GM19099 (cell line): Measurements from ENCODE around the gene PCDHB1.

Source experiments
- POLR2A ChIP-seq: IDR thresholded peaks from 3 replicates; pipeline ENCODE4 v1.6.1; 2011; ENCODE audit warnings: low read depth; ENCODE audit not compliant: insufficient read length; ENCODE audit errors: extremely low read depth

PCDHB1 gene

DNA sequence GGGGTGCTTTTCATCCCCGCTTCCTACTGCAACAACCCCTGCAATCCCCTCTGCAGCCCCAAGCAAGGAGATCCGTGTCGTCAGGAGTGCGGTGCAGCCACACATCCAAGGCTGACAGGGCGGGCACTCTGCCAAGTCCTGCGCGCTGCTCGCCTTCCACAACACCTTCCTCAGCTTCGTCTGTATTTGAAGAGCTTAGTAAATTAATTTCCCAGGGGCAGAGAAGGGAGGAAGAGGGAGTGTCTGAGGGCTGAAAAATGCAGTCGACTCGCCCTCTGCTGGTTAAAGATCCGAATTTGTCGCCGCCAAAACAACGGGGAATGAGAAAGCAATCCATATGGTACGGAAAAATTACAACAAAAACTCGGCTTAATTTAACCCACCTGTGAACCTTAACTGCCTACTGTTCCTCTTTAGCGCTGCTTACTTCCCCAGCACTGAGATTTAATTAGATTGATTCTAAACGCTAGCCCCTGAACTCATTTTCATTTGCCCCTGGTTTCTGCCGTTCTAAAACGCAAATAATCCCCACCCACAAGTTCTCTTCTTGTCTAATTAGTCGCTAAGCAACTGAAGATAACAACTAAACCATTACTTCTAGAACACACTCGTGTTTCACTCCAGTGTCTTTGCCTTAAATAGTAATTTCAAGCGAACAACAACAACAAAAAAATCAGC lies 10.9 kb upstream of the PCDHB1 start:
- no peak for TF ChIP-seq POLR2A

DNA sequence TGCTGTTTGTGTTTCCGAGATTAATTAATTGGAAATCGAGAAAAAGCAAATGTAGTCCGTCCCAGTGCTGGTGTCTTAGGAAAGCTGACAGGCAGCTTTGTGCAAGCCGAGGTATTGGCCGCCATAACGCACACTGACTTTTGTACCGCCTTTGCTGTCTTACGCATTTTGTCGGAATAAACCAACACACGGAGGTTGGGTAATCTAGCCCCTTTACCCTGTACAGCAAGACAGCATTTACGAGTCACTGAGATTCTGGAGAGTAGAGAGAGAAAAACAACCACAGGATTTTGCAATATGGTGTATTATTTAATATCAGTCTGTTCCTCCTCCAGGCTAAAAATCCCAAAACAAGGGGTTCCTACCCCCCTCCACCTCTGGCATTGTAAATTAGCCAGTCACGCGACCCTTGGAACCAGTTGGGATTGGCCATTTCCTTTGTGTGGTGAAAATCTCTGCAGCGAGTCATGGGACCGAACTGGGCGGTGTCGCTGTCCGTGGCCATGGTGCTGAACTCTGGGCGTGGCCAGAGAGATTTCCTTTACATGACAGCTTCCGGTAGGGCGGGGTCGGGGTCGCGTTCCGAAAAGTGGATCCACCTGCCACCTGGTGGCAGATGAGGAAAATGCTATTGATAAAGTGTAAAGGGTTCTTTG lies 10.3 kb upstream of the PCDHB1 start:
- no peak for TF ChIP-seq POLR2A

GRCh38 chr5:141041427-141041785 lies 9.8 kb upstream of the PCDHB1 start:
- TF ChIP-seq POLR2A = no peak

DNA sequence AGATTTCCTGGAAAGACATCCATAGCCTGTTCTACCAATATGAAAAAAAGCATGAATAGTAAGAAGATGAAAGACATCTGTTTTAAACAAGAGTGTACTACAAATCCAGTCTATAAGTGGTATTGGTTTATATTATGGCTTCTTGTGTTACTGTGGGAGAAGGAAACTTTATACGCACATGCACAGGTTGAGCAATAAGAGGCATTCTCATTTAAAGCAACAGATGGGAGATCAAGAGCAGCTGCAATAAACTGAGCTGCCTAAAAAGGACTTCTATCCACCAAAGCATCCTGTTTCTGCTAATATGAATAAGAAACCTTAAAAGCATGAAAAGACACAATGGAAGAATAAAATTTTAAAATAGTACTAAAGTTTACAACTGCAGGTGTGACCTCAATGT lies 8.6 kb upstream of the PCDHB1 start:
- TF ChIP-seq POLR2A = no peak

GRCh38 chr5:141051521-141051866 lies 320 bp downstream of the PCDHB1 start:
- TF ChIP-seq POLR2A = no peak

DNA sequence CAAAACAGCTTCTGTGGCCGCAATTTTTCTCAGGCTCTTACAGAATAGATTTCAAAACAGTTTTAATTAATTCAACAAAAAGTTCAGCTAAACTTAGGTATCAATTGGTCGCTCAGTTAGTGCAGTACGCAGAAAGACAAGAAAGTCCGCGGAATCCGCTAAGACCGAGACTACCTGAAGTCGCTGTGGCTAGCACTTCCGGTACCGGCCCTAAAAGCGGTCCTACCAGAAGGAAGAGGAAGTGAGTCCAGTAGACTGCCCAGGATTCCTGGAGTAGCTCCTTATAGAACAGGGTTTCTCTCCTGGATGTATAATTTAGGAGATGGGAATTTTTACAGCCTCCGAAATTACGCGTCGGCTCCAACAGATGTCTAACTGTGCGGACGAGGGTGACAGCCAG lies 26.7 kb downstream of the PCDHB1 start:
- TF ChIP-seq POLR2A = no peak

DNA sequence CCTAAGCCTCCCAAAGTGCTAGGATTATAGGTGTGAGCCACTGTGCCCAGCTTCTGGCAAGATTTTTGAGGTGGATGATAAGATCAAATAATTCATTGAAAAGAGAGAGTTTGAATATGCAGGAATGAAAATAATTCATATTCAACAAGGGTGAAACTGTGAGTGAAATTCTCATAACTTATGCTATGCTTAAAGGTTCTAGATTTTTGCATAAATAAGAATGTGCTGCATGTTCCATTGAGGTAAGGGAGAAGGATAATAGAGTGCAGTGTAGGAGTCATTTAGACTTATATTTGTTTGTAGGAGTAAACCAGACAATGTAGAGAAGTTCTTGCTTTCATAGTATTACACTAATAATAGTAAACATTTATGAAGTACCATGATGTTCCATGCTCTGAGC lies 31.1 kb downstream of the PCDHB1 start:
- no peak for TF ChIP-seq POLR2A

DNA sequence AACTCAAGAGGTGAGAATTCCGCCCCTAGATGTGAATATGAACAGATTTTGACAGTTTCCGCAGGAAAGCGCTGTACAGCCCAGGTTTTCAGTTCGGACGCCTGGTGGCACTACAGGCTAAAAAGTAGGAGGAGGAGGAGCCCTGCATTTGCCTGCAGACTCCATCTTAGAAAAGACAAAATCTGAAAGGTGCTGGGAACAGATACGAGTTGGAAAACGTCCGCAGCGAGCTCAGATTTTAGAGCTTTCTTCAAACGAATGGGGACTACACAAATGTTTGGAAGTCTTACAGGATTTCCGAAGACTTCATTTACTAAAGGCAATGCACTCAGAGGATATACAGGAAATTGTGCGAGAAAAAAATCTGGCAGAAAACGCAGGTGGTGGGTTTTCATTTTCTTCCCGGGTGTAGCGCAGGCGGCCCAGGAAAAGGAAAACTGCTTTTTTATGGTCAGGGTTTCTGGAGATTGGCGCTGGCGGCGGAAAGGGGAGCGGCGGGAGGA lies 33.4 kb downstream of the PCDHB1 start:
- TF ChIP-seq POLR2A = no peak

GRCh38 chr5:141094481-141095262 lies 43.5 kb downstream of the PCDHB1 start, which contains the start of gene PCDHB2:
PCDHB2 (plus strand) TSS chr5:141094615; CDS start chr5:141094791, 176 bp downstream.
- no peak for TF ChIP-seq POLR2A

DNA sequence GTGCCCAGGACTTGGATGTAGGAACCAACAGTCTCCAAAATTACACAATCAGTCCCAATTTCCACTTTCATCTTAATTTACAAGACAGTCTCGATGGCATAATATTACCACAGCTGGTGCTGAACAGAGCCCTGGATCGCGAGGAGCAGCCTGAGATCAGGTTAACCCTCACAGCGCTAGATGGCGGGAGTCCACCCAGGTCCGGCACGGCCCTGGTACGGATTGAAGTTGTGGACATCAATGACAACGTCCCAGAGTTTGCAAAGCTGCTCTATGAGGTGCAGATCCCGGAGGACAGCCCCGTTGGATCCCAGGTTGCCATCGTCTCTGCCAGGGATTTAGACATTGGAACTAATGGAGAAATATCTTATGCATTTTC lies 44.1 kb downstream of the PCDHB1 start:
- TF ChIP-seq POLR2A = no peak

GRCh38 chr5:141100243-141100805 lies 49.1 kb downstream of the PCDHB1 start, which contains the start of gene PCDHB3:
PCDHB3 (plus strand) TSS chr5:141100473; CDS start chr5:141100650, 177 bp downstream.
- TF ChIP-seq POLR2A = no peak

- TF ChIP-seq POLR2A = no peak
Measured at GRCh38 chr5:141101059-141101458, 49.9 kb downstream of the PCDHB1 start.

- no peak for TF ChIP-seq POLR2A
Measured at GRCh38 chr5:141105350-141105749, 54.2 kb downstream of the PCDHB1 start.
